MM.1S (cell line): ENCODE results near the gene TMPRSS3.

Experiments used
- CTCF ChIP-seq: fragments of 300-600 bp; sonication (generic); IDR thresholded peaks from 2 replicates; pipeline ENCODE4 v1.5.1; 2016; ENCODE audit warnings: antibody characterized with exemption, low read length, mixed read lengths
- EZH2 ChIP-seq: fragments of 300-600 bp; sonication (generic); optimal IDR thresholded peaks from 2 replicates; pipeline ENCODE3; 2017; ENCODE audit warnings: low read depth, mild to moderate bottlenecking, antibody characterized with exemption, low read length, mixed read lengths
- EZH2phosphoT487 ChIP-seq: fragments of 300-600 bp; sonication (generic); IDR thresholded peaks from 2 replicates; pipeline ENCODE4 v1.6.1; 2018; ENCODE audit warnings: antibody characterized with exemption, low read length

- no peak for TF ChIP-seq CTCF
- no peak for TF ChIP-seq EZH2phosphoT487
- TF ChIP-seq EZH2, result no peak
These were observed 39.0 kb upstream of the TMPRSS3 start for GRCh38 chr21:42434884-42435283.
